GM06990 (cell line): Measurements from ENCODE around the gene IFI6.

ENCODE experiments used
- DNase-seq: peaks from one replicate; pipeline ENCODE4 v3.0.0-alpha.2; 2011; ENCODE audit not compliant: insufficient read length; ENCODE audit errors: extremely low read depth
- H3K27me3 ChIP-seq: replicated peaks from 2 replicates; pipeline ENCODE4 v1.6.0; 2011; ENCODE audit warnings: low read length; ENCODE audit not compliant: control insufficient read depth, insufficient read depth
- H3K36me3 ChIP-seq: 2 replicates; pipeline ENCODE4 v1.5.1; 2011; ENCODE audit warnings: low read length; ENCODE audit not compliant: control insufficient read depth, insufficient read depth
- H3K4me3 ChIP-seq: replicated peaks from 2 replicates; pipeline ENCODE4 v1.5.1; 2011; ENCODE audit warnings: low read depth, mild to moderate bottlenecking, control low read depth, low read length
- TF ChIP-seq, protein P1 (sequence below): IDR thresholded peaks from 2 replicates; pipeline ENCODE4 v1.5.1; 2011; ENCODE audit warnings: low read length, control low read depth, mild to moderate bottlenecking, inconsistent platforms; ENCODE audit not compliant: insufficient read depth, poor library complexity, severe bottlenecking

IFI6 gene

DNA sequence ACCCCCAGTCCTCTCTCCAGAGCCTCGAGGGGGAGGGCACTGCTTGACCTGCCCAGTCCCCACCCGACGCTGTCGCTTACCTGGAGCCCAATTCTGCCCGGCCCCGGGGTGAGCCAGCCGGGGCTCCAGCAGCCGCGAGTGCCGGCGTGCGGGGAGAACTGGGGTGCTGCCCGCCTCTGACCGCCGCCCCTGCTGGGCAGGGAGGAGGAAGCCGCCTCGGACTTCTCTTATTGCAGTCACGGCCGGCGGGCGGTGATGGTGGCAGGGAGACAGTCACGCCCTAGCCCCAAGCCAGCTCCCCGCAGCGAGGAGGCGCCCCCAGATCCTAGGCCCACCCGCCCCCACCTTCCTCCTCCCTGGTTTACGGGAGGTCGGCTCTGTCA, 37.0 kb downstream of the IFI6 start, which contains the start of gene FGR:
Gene FGR (minus strand): TSS at position 201 of the 383 bp plus-strand sequence. CDS start 11,269 bp downstream, outside the sequence.
- TF ChIP-seq, protein P1, sequence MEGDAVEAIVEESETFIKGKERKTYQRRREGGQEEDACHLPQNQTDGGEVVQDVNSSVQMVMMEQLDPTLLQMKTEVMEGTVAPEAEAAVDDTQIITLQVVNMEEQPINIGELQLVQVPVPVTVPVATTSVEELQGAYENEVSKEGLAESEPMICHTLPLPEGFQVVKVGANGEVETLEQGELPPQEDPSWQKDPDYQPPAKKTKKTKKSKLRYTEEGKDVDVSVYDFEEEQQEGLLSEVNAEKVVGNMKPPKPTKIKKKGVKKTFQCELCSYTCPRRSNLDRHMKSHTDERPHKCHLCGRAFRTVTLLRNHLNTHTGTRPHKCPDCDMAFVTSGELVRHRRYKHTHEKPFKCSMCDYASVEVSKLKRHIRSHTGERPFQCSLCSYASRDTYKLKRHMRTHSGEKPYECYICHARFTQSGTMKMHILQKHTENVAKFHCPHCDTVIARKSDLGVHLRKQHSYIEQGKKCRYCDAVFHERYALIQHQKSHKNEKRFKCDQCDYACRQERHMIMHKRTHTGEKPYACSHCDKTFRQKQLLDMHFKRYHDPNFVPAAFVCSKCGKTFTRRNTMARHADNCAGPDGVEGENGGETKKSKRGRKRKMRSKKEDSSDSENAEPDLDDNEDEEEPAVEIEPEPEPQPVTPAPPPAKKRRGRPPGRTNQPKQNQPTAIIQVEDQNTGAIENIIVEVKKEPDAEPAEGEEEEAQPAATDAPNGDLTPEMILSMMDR: no peak
- Histone ChIP-seq H3K4me3 (peak within 1 kb of the TSS; percentile 41), H3K27me3 (no peaks in the 10 kb centered on the region), H3K36me3 (no peaks in the 10 kb centered on the region)
- DNase-seq: no peak

- DNase-seq: peak; percentile 70
- Histone ChIP-seq H3K4me3 (peak overlapping the region; percentile 41), H3K27me3 (no peaks in the 10 kb centered on the region), H3K36me3 (no peaks in the 10 kb centered on the region)
- TF ChIP-seq, protein P1: no peak
These were observed 37.6 kb downstream of the IFI6 start for GRCh38 chr1:27634177-27634984.

DNA sequence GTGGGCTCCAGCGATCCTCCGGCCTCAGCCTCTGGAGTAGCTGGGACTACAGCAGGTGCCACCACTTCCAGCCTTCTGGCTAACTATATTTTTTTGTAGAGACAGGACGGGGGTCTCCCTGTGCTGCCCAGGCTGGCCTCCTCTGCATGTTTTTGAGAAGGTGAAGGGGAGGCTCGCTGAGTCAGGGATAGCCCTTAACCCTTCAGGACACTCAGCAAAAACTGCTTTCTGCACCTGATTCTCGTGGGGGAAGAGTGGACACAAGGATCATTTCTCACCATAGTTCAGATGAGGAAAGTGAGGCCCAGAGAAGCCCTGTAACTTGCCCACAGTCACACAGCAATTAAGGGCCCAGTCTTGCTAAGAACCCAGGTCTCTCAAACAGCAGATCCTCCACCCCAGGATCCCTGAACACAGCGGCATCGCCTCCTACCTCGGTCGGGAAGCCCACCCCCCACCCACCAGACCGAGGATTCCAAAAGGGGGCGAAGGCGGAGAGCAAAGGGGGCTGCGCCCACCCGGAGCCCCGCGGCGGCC, 38.3 kb downstream of the IFI6 start:
- no peak for DNase-seq
- no peaks in the 10 kb centered on the region for H3K27me3 ChIP-seq
- peak overlapping the region; percentile 41 for H3K4me3 ChIP-seq
- H3K36me3 ChIP-seq: no peaks in the 10 kb centered on the region
- TF ChIP-seq, protein P1: no peak

DNA sequence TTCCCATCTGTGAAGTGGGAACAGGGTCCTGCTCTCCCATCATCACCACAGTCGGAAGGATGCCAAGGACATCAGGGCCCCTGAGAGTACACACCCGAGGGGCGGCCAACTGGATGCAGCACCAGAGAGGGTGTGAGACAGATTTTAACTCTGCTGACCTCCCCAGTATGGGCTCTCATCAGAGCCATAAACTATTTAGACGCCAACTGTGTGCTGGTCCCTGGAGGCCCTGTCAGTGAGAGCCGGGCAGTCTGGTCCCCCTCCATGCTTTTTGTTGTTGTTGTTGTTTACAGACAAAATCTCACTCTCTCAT, 38.7 kb downstream of the IFI6 start:
- no peak overlapping the region for H3K4me3 ChIP-seq

DNA sequence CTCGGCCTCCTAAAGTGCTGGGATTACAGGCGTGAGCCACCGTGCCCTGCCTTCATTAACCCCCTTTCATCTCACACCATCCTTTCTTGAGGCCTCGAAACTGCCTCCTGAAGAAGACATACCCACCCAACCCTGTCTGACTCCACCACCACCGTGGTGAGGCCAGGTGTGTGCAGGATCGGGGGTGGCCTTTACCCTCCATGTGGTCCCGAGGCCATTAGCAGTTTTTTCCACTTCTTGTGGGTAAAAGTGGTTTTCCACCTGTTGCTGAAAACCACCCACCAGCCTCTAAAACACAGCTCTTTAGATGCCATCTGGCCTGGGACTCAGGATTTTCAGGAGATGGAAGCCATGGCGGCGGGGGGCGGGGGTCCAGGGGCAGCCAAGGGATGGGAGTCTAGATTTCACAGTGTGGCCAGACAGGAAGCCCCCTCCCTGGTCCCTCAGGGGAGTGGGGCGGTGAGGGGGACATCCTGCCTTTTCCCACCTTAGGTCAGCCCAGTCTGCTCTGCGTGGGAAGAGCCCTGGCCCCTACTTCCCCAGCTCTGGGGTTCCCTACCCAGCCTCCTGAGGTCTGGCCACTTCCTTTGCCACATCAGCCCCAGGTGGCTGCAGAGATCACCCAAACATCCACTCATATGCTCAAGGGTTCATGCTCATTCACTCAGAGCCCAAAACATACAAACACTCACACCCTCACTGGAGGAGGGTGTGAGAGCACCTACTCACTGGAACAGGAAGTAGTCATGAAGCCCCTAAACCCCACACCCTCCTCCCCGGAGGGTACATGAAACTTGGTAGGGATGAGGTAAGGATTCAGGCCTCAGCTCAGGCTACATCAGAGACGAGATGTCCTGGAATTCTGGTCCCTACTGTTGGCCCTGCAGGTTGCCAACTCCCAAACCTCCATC, 39.4 kb downstream of the IFI6 start:
- TF ChIP-seq, protein P1: no peak
- peak; percentile 81 for DNase-seq
- Histone ChIP-seq H3K4me3 (no peak overlapping the region; the same call in 1 of the 2 replicates), H3K36me3 (no peaks in the 10 kb centered on the region), H3K27me3 (no peaks in the 10 kb centered on the region)

More for the DNA sequence above, 38.7 kb downstream of the IFI6 start:
- TF ChIP-seq, protein P1: no peak
- DNase-seq: no peak
- no peaks in the 10 kb centered on the region for H3K36me3 ChIP-seq
- H3K27me3 ChIP-seq: no peaks in the 10 kb centered on the region
